ENCODE measurements around the gene PIGC.

DNA sequence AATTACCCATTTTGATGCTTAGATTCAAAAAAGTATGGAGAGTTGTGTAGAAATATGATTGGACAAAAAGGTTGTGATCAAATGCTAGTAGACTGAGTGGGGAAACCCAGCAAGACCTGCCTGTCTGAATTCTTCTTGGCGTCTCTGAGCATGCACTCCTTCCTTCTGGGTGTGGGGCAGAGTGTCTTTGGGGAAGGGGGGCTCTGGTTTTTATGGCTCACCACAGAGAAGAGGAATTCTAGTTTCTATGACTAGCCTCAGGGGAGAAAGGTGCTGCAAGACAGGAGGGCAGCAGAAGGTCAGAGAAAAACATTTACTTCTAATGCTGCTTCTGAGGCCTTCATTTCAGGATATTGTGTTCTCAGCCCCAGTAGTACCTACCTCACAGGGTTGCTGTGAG lies 33.9 kb upstream of the PIGC start:
- TF ChIP-seq HOXA7 (CRISPR knock-in tag; IDR thresholded peaks at IDR 0.05; ENCODE audit: borderline replicate concordance): no peak
- TF ChIP-seq PBX3 (CRISPR knock-in tag; IDR thresholded peaks at IDR 0.05): no peak
- no peak for TF ChIP-seq ZNF624 (tag by site-specific recombination; IDR thresholded peaks at IDR 0.05)
- no peak for TF ChIP-seq ZNF558 (tag by site-specific recombination; IDR thresholded peaks at IDR 0.05)
- TF ChIP-seq TSHZ1 (tag by site-specific recombination; IDR thresholded peaks at IDR 0.05; ENCODE audit: borderline replicate concordance): no peak
